22Rv1 (cell line): Measurements from ENCODE around the gene PPP4R4.
"Not testable (repeated sequence)": the region's sequence is repeated elsewhere in the genome, so short reads cannot be mapped to it uniquely, and the experiment has no call there.

Experiments used
- CTCF ChIP-seq: fragments of 450-650 bp; IDR thresholded peaks from 2 replicates; pipeline ENCODE4 v1.5.1; 2017; ENCODE audit warnings: mild to moderate bottlenecking
- ZFX ChIP-seq: fragments of 450-650 bp; IDR thresholded peaks from 2 replicates; pipeline ENCODE4 v1.6.1; 2017; ENCODE audit warnings: antibody characterized with exemption, borderline replicate concordance

GRCh38 chr14:94156143-94156542 is 18.0 kb upstream of the PPP4R4 start:
- not testable (repeated sequence) for TF ChIP-seq CTCF, ZFX
